Stimulated activated CD4-positive, alpha-beta T cell treated with anti-CD3 and anti-CD28 coated beads, Interleukin-1b, Interleukin-23, amount 100 ng/mL, for 48 hours (primary cell): Measurements from ENCODE around the gene COL4A2.

Source experiments
- DNase-seq: peaks from one replicate; pipeline ENCODE4 v3.0.0-alpha.2; 2020

Gene COL4A2

DNA sequence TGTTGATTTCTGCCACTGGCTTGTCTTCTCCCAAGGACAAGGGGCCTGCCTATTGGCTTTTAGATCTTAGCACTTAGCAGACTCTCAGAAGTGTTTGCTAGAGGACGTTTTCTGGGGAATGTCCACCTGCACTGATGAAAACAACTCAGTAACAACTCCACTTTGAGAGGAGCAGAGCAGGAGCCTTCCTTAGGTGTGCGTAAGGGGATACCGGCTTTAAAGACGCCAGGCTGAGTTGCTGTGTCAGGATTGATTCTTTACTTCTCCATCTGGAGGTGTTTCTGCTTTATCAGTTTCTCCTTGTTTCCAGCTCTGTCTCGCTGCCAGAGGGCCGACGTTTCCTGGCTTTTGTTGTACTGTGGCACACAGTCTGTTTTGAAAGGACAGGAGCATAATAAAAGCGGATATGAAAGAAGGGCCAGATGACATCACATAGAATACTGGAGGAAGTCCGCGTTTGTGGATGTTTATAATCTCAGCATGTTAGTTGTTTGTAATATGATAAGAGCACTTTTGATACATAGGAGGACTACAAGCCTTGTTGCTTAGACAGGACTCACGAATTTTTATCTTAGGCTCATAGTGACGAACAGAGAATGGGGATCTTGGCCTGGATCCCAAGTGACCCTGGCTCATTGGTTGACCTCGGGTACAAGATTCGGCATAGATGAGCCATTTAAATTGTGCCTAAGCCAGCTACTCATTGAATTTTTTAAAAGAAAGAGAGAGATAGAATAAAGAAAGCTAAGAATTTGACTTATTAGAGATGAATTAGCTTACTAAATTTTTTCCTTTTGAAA lies 34.6 kb downstream of the COL4A2 start:
- no peak for DNase-seq

DNA sequence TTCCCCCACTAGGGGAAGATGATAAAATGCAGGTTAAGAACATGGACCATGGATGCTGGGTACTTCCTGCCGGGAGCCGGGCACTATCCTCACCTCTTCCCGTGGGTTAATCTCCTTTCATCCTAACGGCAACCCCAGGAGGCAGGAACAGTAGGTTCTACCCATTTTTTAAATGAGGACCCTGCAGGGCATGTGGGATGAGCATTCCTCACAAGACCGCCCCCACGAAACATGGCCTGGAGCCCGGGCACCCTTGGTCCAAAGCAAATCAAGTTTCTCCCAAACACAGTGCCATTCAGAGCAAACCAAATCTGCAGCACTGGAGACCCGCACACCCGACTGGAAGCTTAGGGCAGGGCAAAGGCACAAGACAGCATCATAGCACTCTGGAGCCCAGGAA lies 35.4 kb downstream of the COL4A2 start:
- DNase-seq, result no peak

DNA sequence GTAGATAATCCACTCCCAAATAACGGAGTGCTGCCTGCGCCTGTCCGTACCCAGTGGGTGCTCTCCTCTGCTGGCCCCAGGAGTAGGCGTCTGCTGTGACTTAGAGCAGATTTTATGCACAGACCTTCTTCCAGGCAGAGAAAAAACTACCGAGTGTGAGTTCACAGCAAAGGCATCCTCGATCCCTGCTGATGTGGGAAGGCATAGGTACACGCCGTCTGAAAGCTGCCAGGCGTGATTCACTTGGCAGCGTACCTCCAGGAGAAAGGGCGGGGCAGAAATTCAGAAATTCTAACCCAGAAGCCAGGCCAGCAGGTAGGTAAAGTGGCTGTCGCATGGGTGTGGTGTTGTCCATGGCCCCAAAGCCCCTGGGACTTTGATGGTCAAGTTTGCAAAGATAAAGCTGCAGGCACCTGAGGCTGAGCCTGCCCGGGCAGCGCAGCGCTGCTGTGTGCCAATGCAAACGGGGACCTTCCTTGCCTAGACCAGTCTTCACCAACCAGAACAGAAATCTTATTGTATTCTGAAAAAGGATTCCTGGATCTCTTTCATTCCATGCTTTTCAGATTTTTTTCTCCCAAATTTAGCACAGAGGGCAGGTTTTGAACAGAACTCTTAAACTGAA lies 36.3 kb downstream of the COL4A2 start:
- no peak for DNase-seq

GRCh38 chr13:110344320-110344719 lies 37.2 kb downstream of the COL4A2 start:
- no peak for DNase-seq

DNA sequence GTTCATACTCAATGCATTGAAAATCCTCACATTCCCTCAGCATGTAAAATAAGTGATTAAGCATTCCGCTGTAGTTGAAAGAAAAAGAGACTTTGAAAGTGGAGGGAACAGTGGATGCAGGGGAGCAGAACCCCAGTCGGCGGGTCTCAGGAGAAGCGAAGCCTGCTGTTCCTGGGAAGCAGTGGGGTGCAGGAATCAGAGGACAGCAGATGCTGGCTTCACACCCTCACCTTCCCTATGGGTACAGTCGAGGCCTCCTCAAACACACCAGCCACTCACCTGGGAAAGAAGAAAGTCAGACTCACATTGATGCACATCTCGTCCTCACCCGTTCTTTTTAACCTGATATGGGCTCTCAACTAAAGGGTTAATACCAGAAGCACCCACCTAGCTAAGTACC lies 38.2 kb downstream of the COL4A2 start:
- DNase-seq, result no peak

DNA sequence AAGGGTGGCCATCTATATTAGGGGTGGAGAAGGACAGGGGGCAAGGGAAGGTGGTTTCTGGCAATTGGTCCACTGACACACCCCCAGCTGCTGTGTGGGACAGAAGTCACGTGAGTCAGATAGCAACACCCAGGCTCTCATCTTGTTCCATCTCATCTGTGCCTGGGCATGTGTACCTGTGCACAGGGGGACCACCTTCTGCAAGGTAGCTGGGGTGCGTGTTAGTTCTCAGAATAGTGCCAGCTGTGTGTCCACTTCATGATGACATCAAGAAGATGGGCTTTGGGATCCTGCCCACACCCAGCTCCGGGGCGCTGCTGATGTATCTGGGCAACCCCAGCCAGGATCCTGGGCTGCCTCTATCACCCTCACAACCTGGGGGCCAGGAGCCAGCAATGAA lies 38.6 kb downstream of the COL4A2 start:
- no peak for DNase-seq

- no peak for DNase-seq
These were observed 39.6 kb downstream of the COL4A2 start for GRCh38 chr13:110346661-110347067.

GRCh38 chr13:110347088-110347487 lies 40.0 kb downstream of the COL4A2 start:
- DNase-seq, result no peak

DNA sequence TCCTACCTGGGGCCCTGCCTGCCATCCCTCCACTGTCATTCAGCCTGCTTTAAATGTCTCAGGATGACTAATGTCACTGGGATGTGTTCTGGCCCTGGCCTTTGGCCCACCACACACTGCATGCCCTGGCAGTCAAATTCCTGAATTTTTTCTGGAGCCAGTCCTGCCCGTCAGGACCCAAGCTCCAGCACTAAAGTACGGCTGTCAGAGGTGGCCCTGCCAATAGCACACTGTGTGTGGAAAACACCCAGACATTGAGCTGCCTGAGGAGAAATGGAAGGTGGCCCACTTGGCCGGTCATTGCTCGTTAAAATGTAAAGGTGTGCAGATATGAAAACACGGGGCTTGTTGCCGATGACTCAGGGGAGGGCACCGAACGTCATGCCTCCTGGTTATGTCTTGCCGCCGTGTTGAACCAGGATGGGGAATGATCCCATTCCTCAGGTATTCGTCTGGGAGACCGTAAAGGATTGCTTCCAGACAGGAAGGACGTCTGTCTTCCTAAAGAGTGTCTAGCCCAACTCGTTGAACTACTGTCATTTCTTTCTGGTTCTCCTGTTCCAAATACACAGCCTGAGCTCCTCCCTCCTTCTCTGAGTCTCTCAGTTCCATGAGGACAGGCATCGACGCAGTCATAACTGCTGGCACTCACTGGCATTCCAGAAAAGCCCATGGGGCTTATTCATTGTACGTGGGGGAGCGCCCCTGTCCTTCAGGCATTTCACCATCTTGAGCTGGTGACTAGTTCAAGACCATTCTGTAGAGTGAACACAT lies 40.6 kb downstream of the COL4A2 start:
- DNase-seq, result no peak

DNA sequence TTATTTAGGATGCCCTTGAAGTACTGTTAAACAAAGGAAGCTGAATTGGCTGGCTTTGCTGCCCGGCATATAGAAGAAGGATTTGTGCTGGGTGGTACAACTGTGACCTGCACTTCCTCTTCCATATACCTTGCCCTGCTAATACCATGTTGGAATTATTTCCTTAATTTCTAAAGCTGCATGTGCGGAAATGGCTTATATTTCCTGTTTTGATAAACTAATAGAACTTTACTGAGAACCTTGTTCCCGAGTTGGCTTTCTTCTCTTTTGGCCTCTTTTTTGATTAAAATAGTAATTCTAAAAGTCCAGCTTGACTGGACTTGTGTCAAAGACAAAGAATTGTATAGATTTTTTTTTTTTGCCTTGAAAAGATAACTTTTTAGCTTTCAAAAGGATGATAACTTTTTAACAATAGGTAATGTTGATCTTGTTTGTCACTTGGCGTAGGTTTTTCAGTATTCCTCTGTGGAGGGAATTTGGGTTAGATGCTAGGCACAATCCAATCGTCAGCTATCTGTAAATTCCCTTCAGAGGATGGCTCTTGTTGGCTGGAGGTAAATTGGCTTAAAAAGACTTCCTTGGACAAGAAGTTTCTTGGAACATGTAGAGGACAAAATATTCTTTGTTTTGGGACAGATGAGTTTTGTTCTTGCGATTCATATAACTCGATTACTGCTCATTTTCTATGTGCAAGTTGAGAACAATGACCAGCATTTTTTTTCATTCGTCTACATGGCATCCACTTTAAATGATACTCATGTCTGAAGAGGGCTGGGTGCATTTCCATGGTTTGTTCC lies 41.4 kb downstream of the COL4A2 start:
- no peak for DNase-seq

DNA sequence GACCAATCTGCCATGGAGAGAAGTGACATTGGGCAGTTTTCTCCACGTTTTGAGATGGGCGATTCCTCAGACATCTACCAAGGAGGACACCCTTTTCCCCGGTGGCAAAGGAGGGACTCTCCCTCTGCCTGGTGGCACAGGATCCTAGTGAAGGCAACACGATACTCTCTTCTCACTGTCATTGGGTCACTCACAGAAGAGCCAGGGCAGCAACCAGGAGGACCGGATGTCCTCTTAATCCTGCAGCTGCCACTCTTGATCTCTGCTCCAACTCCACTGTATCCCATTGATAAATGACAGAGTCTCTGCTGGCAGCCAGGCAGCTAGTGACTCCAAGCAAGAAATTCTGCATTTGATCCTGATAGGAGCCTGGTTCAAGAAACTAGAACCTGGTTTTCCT lies 42.2 kb downstream of the COL4A2 start:
- no peak for DNase-seq

DNA sequence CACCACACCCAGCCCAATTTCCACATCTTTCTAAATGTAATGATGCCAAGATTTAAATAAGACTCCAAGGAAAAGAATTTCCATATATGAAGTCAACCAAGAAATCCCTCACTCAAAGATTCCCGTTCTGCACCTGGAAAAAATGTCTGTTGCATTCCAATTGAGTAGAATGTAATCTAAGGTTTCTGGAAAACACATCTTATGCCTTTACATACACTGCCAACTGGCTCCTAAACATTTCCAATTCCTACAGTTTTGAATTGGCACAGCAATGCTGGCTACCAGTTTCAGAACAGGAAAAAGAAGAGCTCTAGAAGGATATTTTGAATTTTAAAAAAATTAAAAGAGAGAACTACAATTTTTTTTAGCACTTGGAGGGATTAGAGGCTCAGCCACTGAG lies 43.0 kb downstream of the COL4A2 start:
- no peak for DNase-seq

- no peak for DNase-seq
These were observed 43.4 kb downstream of the COL4A2 start for GRCh38 chr13:110350509-110350908.

GRCh38 chr13:110351636-110352420 lies 44.7 kb downstream of the COL4A2 start:
- no peak for DNase-seq

DNA sequence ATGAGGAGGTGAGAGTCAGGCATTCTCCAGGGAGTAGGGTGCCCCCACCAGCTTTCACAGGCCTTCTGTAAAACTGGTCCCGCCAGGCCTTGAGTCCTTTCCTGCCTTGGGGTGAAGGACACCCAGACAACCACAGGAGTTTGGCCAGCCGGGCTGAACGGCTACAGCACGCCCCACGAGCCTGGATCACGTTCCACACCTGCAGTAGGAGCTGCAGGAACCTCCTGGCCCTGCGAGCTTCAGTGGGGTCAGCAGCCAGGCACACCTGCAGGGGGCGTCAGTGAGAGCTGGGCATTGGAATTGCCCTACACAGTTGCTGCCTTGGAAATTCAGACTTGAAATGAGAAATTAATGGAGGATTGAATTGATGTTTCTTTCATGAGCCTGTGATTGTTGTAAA lies 45.7 kb downstream of the COL4A2 start:
- peak; percentile 8 for DNase-seq

DNA sequence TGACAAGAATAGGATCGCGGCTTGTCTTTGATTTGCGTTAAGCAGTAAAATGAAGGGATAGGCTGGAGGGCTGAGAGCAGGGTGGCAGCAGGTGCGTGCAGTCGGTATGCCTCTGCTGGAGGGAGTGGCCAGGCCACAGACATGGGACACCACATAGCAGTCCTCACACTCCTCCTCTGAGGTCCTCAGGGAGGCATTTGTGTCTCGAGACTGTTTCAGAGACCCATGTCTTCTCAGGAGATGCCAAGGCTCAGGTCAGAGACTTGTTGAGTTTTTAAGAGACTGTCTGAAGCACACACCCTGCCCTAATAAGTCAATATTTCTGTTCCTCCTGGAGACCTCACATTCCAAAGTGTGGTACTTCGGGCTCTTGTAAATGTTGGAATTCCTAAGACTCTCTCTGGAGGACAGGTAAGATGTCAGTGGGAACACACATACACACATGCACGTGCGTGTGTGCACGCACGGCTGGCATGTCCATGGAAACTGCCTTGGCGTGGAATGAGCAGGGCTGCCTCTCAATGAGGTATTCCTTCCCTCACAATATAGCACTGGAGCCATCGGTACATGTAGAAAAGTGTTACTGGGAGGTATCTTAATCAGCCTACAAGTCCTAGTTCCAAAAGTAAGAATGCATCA lies 46.4 kb downstream of the COL4A2 start:
- DNase-seq, result no peak

DNA sequence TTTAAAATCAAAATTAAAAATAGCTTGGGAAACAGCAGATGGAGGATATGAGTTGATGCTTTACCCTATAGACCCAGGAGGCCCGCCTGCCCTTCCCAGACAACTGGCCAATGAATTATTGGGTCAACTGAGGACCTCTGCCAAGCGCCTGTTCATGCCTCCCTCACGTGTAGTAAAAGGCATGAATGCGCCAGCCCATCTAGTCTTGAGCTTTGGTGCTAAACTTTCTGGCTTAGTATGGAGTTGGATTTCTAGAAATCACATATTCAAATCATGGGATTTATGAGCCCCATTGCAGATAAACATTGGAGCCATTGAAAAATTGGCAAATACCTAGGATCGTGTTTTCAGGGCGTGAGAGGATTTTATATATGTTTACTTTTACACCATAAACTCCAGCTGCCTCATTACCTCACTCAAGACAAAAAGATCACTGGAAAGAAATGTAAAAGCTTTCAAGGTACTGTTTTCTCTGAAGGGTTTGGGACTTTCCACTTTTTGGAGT lies 47.1 kb downstream of the COL4A2 start:
- no peak for DNase-seq

GRCh38 chr13:110354715-110355473 lies 47.8 kb downstream of the COL4A2 start:
- DNase-seq, result no peak

GRCh38 chr13:110356362-110356761 lies 49.3 kb downstream of the COL4A2 start:
- no peak for DNase-seq

DNA sequence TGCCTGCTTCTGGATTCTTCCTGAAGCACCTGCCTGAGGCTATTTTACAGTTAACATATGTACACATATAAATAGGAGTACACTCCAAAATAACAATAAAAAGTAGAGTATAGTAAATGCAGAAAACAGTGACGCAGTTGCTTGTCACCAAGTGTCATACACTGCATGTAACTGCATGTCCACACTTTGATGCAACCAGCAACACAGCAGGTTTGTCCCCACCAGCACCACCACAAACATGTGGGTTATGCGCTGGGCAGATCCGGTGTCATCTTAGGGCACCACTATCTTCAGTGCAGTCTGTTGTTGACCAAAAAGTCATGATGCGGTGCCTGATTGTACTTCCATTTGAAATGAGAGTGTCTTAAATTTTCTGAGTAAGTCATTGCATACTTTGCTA lies 51.3 kb downstream of the COL4A2 start:
- no peak for DNase-seq

DNA sequence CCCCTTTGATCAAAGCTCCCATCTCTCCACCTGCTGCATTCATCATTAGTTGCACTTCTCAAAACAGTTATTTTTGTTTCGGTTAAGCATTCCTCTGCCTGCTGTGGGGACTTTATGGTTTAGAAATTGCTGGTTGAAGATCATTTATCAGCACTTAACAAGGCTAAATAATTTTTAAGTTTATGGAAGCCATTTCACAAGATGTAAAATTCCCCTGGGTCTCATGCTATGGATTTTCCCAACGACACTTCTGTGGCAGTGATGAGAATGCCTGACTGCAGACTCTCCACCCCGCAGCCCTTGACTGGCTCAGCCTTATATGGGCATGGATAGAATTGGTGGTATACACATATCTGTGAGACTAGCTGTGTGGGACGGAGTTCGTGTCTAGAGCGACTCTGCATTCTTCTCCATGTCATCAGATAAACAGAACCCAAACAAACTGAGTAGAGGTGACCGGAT lies 52.8 kb downstream of the COL4A2 start:
- no peak for DNase-seq
